SK-N-SH (cell line): ENCODE measurements around the gene GPR157. TPM values are rescaled to one million over a fixed set of nuclear protein-coding genes. Genes with fewer than 3 reads are reported as not detected.
"Not testable (repeated sequence)": the region's sequence is repeated elsewhere in the genome, so short reads cannot be mapped to it uniquely, and the experiment has no call there.

ENCODE experiments used
- CTCF ChIA-PET: fragments of 300-600, 350-600 bp; formaldehyde crosslinking; extraction: SDS; loops from one replicate; lab custom pipeline; 2021; lab: Yijun Ruan, JAX
- POLR2A ChIA-PET: fragments of 350-600 bp; sonication (Branson Sonifier 250); formaldehyde crosslinking; extraction: SDS; loops from one replicate; lab custom pipeline; 2020; ENCODE audit warnings: antibody characterized with exemption, inconsistent platforms; lab: Yijun Ruan, JAX
- DNase-seq: peaks from one replicate; pipeline ENCODE4 v3.0.0; 2012
- H2AFZ ChIP-seq: fragments of 200-600 bp; sonication (generic); 2 replicates; pipeline ENCODE4 v1.8.1; 2016; ENCODE audit warnings: antibody characterized with exemption, mild to moderate bottlenecking, low read depth
- H3F3A ChIP-seq: fragments of 200-600 bp; sonication (generic); replicated peaks from 2 replicates; pipeline ENCODE3; 2016; ENCODE audit warnings: antibody characterized with exemption, mild to moderate bottlenecking; ENCODE audit not compliant: insufficient read depth
- H3K27ac ChIP-seq, 2 experiments: fragments of 200-500 bp in 1 of 2; fragments of 200-600 bp in 1 of 2; sonication (Bioruptor generic) in 1 of 2; sonication (generic), shearing (Covaris generic) in 1 of 2; 2 replicates each; pipeline versions ENCODE4 v1.5.1 to v1.6.1; 2014 to 2016; ENCODE audit warnings: low read depth in 2 of 2, inconsistent platforms in 1 of 2, low read length in 1 of 2, mild to moderate bottlenecking in 1 of 2, mixed read lengths in 1 of 2
- H3K27me3 ChIP-seq: fragments of 200-600 bp; sonication (generic), shearing (Covaris generic); 2 replicates; pipeline ENCODE4 v1.6.1; 2016; ENCODE audit warnings: mixed run types; ENCODE audit not compliant: insufficient read depth
- H3K36me3 ChIP-seq, 2 experiments: fragments of 200-500 bp in 1 of 2; fragments of 200-600 bp in 1 of 2; sonication (Bioruptor generic) in 1 of 2; sonication (generic) in 1 of 2; replicated peaks in 1 of 2; 2 replicates each; pipeline versions ENCODE3 to v1.5.1; 2014 to 2016; ENCODE audit warnings: low read length in 1 of 2, mild to moderate bottlenecking in 1 of 2; ENCODE audit not compliant: insufficient read depth in 2 of 2, control insufficient read depth in 1 of 2
- H3K4me1 ChIP-seq, 2 experiments: fragments of 200-500 bp in 1 of 2; fragments of 200-600 bp in 1 of 2; sonication (Bioruptor generic) in 1 of 2; sonication (generic), shearing (Covaris generic) in 1 of 2; 2 replicates each; pipeline versions ENCODE4 v1.5.1 to v1.6.1; 2014 to 2016; ENCODE audit warnings: low read depth in 1 of 2, low read length in 1 of 2, mixed run types in 1 of 2; ENCODE audit not compliant: insufficient read depth in 2 of 2, control insufficient read depth in 1 of 2
- H3K4me2 ChIP-seq: fragments of 200-600 bp; sonication (generic), shearing (Covaris generic); 2 replicates; pipeline ENCODE4 v1.6.1; 2017; ENCODE audit warnings: mixed run types
- H3K4me3 ChIP-seq, 2 experiments: fragments of 200-500 bp in 1 of 2; fragments of 200-600 bp in 1 of 2; sonication (Bioruptor generic) in 1 of 2; sonication (generic), shearing (Covaris generic) in 1 of 2; 2 replicates each; pipeline versions ENCODE4 v1.5.1 to v1.8.1; 2014 to 2016; ENCODE audit warnings: low read depth in 2 of 2, inconsistent platforms in 1 of 2, low read length in 1 of 2, mild to moderate bottlenecking in 1 of 2, mixed read lengths in 1 of 2, moderate library complexity in 1 of 2
- H3K79me2 ChIP-seq: fragments of 200-600 bp; sonication (generic); 2 replicates; pipeline ENCODE4 v1.8.1; 2017; ENCODE audit warnings: mild to moderate bottlenecking; ENCODE audit not compliant: insufficient read depth
- H3K9ac ChIP-seq: fragments of 200-600 bp; sonication (generic); 2 replicates; pipeline ENCODE4 v1.6.1; 2017; ENCODE audit warnings: mixed run types
- H3K9me2 ChIP-seq: fragments of 200-600 bp; sonication (generic); 2 replicates; pipeline ENCODE4 v1.6.1; 2017; ENCODE audit warnings: mixed run types
- H3K9me3 ChIP-seq: fragments of 200-600 bp; sonication (generic); 2 replicates; pipeline ENCODE4 v1.6.1; 2017; ENCODE audit warnings: mixed run types, mild to moderate bottlenecking, moderate library complexity
- H4K20me1 ChIP-seq: fragments of 200-600 bp; sonication (generic); 2 replicates; pipeline ENCODE4 v1.6.1; 2017; ENCODE audit warnings: mild to moderate bottlenecking, mixed run types; ENCODE audit not compliant: insufficient read depth
- FOSL2 ChIP-seq: IDR thresholded peaks from 2 replicates; pipeline ENCODE4 v1.4.0; 2012; ENCODE audit warnings: low read depth, mild to moderate bottlenecking, moderate library complexity, borderline replicate concordance
- FOXJ3 ChIP-seq: sonication (generic); formaldehyde crosslinking; IDR thresholded peaks from 2 replicates; pipeline ENCODE4 v1.5.1; 2020; ENCODE audit warnings: mild to moderate bottlenecking, missing genetic modification reagents
- JUND ChIP-seq: IDR thresholded peaks from 2 replicates; pipeline ENCODE4 v1.4.0; 2012
- MXI1 ChIP-seq: IDR thresholded peaks from 2 replicates; pipeline ENCODE4 v1.6.1; 2012; ENCODE audit warnings: mild to moderate bottlenecking, low read depth, low read length, improper control_type of control experiment
- NFIC ChIP-seq: IDR thresholded peaks from 2 replicates; pipeline ENCODE4 v1.4.0; 2012; ENCODE audit warnings: borderline replicate concordance
- NRF1 ChIP-seq: IDR thresholded peaks from 2 replicates; pipeline ENCODE4 v1.6.1; 2012; ENCODE audit warnings: low read depth, mild to moderate bottlenecking, low read length
- POLR2AphosphoS5 ChIP-seq: IDR thresholded peaks from 2 replicates; pipeline ENCODE4 v1.6.1; 2012; ENCODE audit warnings: low read depth, low read length
- RAD21 ChIP-seq: IDR thresholded peaks from 2 replicates; pipeline ENCODE4 v1.6.1; 2012; ENCODE audit warnings: mild to moderate bottlenecking, low read length
- RFX5 ChIP-seq: IDR thresholded peaks from 2 replicates; pipeline ENCODE4 v1.6.1; 2012; ENCODE audit warnings: mild to moderate bottlenecking, improper control_type of control experiment, low read length
- RXRA ChIP-seq: IDR thresholded peaks from 2 replicates; pipeline ENCODE4 v1.4.0; 2012; ENCODE audit warnings: low read depth, mild to moderate bottlenecking, borderline replicate concordance
- SIN3A ChIP-seq: IDR thresholded peaks from 2 replicates; pipeline ENCODE4 v1.6.1; 2012; ENCODE audit warnings: low read depth, mild to moderate bottlenecking, low read length, moderate library complexity, borderline replicate concordance
- SMC3 ChIP-seq: IDR thresholded peaks from 2 replicates; pipeline ENCODE4 v1.6.1; 2012; ENCODE audit warnings: low read depth, low read length, improper control_type of control experiment
- TEAD4 ChIP-seq: IDR thresholded peaks from 2 replicates; pipeline ENCODE4 v1.4.0; 2012; ENCODE audit warnings: mild to moderate bottlenecking, borderline replicate concordance; ENCODE audit not compliant: insufficient read depth
- YY1 ChIP-seq: IDR thresholded peaks from 2 replicates; pipeline ENCODE4 v1.4.0; 2012; ENCODE audit warnings: low read depth, mild to moderate bottlenecking
- WGBS: methylation state at CpG from one replicate; pipeline ENCODE4 v1.1.6; 2017; ENCODE audit warnings: low lambda C conversion rate; 5-methylcytosine and 5-hydroxymethylcytosine counted together
- polyA plus RNA-seq, 3 experiments: library from polyadenylated mRNA; depleted of rRNA; stranded (reverse); fragments of >200 nt; gene quantifications; 2 replicates each; pipeline ENCODE4 v1.2.3, GENCODE V29; 2012
- TF ChIP-seq, protein P1 (sequence below): fragments of 150-350 bp; IDR thresholded peaks from 2 replicates; pipeline ENCODE4 v1.6.1; 2016; ENCODE audit warnings: mild to moderate bottlenecking, low read depth, low read length
- TF ChIP-seq, protein P2 (sequence below): IDR thresholded peaks from 2 replicates; pipeline ENCODE4 v1.4.0; 2012; ENCODE audit warnings: low read depth, borderline replicate concordance
- TF ChIP-seq, protein P3 (sequence below): IDR thresholded peaks from 2 replicates; pipeline ENCODE4; 2012
- TF ChIP-seq, protein P4 (sequence below): IDR thresholded peaks from 2 replicates; pipeline ENCODE4 v1.4.0; 2012; ENCODE audit warnings: low read depth, borderline replicate concordance
- TF ChIP-seq, protein P5 (sequence below): IDR thresholded peaks from 2 replicates; pipeline ENCODE4 v1.6.1; 2012; ENCODE audit warnings: mild to moderate bottlenecking, low read depth, low read length, moderate library complexity

GPR157 gene
- polyA plus RNA-seq, 1 of the 3 experiments (the other 2 are of a cell fraction) = 1.8 TPM

DNA sequence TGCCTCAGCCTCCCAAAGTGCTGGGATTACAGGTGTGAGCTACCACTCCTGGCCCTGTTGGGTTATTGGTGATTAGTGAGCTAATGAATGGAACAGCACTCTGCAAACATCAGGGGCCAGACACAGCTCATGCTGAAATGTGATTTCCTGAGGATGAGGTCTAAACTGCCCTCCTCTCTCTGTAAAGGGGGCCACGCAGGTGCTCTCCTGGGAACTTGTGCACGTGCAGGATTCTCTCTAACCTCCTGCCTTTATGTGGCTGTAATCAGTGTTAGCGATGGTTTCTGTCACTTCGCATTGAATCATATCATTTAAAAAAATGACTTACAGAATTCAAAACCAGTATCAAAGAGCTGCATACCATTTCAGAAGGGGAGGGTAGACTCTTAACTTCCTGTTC lies 3.6 kb downstream of the GPR157 start:
- Histone ChIP-seq H3K4me1 (peaks cover 0 to 16% of the 10 kb centered on the region in 2 experiments; a peak in 1 of 4 replicates), H3K4me2 (no peak overlapping the region), H3K36me3 (no peaks in the 10 kb centered on the region), H3K27me3 (no peaks in the 10 kb centered on the region), H2AFZ (no peak overlapping the region), H3K79me2 (peaks cover 16% of the 10 kb centered on the region; the same call in 1 of the 2 replicates), H3K9ac (no peak overlapping the region), H3K4me3 (no peak overlapping the region), H3K9me2 (no peaks in the 10 kb centered on the region), H4K20me1 (no peaks in the 10 kb centered on the region), H3F3A (peaks cover 11% of the 10 kb centered on the region), H3K27ac (no peak overlapping the region), H3K9me3 (no peaks in the 10 kb centered on the region)
- no peak for TF ChIP-seq FOSL2
- no peak for TF ChIP-seq SIN3A
- TF ChIP-seq, protein P1, sequence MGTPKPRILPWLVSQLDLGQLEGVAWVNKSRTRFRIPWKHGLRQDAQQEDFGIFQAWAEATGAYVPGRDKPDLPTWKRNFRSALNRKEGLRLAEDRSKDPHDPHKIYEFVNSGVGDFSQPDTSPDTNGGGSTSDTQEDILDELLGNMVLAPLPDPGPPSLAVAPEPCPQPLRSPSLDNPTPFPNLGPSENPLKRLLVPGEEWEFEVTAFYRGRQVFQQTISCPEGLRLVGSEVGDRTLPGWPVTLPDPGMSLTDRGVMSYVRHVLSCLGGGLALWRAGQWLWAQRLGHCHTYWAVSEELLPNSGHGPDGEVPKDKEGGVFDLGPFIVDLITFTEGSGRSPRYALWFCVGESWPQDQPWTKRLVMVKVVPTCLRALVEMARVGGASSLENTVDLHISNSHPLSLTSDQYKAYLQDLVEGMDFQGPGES = no peak
- TF ChIP-seq, protein P2, sequence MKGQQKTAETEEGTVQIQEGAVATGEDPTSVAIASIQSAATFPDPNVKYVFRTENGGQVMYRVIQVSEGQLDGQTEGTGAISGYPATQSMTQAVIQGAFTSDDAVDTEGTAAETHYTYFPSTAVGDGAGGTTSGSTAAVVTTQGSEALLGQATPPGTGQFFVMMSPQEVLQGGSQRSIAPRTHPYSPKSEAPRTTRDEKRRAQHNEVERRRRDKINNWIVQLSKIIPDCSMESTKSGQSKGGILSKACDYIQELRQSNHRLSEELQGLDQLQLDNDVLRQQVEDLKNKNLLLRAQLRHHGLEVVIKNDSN = no peak
- TF ChIP-seq POLR2AphosphoS5 = no peak
- no peak for TF ChIP-seq JUND
- TF ChIP-seq SMC3 = no peak
- TF ChIP-seq, protein P3, sequence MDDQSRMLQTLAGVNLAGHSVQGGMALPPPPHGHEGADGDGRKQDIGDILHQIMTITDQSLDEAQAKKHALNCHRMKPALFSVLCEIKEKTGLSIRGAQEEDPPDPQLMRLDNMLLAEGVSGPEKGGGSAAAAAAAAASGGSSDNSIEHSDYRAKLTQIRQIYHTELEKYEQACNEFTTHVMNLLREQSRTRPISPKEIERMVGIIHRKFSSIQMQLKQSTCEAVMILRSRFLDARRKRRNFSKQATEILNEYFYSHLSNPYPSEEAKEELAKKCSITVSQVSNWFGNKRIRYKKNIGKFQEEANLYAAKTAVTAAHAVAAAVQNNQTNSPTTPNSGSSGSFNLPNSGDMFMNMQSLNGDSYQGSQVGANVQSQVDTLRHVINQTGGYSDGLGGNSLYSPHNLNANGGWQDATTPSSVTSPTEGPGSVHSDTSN = no peak
- no peak for TF ChIP-seq RXRA
- TF ChIP-seq, protein P4, sequence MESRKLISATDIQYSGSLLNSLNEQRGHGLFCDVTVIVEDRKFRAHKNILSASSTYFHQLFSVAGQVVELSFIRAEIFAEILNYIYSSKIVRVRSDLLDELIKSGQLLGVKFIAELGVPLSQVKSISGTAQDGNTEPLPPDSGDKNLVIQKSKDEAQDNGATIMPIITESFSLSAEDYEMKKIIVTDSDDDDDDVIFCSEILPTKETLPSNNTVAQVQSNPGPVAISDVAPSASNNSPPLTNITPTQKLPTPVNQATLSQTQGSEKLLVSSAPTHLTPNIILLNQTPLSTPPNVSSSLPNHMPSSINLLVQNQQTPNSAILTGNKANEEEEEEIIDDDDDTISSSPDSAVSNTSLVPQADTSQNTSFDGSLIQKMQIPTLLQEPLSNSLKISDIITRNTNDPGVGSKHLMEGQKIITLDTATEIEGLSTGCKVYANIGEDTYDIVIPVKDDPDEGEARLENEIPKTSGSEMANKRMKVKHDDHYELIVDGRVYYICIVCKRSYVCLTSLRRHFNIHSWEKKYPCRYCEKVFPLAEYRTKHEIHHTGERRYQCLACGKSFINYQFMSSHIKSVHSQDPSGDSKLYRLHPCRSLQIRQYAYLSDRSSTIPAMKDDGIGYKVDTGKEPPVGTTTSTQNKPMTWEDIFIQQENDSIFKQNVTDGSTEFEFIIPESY = no peak
- TF ChIP-seq MXI1 = no peak
- TF ChIP-seq RAD21 = no peak
- TF ChIP-seq, protein P5, sequence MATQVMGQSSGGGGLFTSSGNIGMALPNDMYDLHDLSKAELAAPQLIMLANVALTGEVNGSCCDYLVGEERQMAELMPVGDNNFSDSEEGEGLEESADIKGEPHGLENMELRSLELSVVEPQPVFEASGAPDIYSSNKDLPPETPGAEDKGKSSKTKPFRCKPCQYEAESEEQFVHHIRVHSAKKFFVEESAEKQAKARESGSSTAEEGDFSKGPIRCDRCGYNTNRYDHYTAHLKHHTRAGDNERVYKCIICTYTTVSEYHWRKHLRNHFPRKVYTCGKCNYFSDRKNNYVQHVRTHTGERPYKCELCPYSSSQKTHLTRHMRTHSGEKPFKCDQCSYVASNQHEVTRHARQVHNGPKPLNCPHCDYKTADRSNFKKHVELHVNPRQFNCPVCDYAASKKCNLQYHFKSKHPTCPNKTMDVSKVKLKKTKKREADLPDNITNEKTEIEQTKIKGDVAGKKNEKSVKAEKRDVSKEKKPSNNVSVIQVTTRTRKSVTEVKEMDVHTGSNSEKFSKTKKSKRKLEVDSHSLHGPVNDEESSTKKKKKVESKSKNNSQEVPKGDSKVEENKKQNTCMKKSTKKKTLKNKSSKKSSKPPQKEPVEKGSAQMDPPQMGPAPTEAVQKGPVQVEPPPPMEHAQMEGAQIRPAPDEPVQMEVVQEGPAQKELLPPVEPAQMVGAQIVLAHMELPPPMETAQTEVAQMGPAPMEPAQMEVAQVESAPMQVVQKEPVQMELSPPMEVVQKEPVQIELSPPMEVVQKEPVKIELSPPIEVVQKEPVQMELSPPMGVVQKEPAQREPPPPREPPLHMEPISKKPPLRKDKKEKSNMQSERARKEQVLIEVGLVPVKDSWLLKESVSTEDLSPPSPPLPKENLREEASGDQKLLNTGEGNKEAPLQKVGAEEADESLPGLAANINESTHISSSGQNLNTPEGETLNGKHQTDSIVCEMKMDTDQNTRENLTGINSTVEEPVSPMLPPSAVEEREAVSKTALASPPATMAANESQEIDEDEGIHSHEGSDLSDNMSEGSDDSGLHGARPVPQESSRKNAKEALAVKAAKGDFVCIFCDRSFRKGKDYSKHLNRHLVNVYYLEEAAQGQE = no peak
- TF ChIP-seq FOXJ3 (CRISPR knock-in tag) = no peak
- no peak for TF ChIP-seq NFIC
- TF ChIP-seq RFX5 = no peak
- no peak for TF ChIP-seq YY1
- TF ChIP-seq NRF1 = no peak
- no peak for TF ChIP-seq TEAD4
- ChIA-PET POLR2A (no interaction called here), CTCF (interaction anchor here (1.6 to 6.0 kb wide), 3 partner anchors 14 to 72 kb away, joined by 3 to 36 read pairs (median 5); no protein-coding TSS in a partner anchor)
- DNase-seq = no peak
- 91% methylated on average over 4 of the region's 4 CpGs for whole genome bisulfite sequencing

DNA sequence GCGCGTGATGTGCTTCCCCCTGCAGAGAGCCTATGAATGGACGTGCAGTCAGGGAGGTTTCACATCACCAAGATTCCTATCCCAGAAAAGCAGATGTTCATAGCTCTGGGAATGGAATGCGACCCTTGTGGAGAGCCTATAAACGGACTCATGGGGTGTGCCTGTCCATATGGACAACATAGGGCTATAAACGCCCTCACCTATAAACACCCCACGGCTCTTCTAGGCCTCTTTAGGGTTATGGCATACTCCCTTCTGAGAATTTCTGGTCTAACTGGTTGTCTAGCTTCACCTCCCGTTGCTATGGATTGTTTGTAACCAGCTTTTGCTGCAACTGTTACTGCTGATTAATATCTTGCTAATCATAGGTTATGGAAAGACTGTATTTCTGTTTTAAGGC lies 4.5 kb downstream of the GPR157 start:
- H3K4me2 ChIP-seq, H3K27ac ChIP-seq, POLR2A ChIA-PET, H2AFZ ChIP-seq, H3K9me3 ChIP-seq, H4K20me1 ChIP-seq, H3K4me3 ChIP-seq, H3K36me3 ChIP-seq, DNase-seq, H3F3A ChIP-seq, H3K9me2 ChIP-seq, H3K9ac ChIP-seq, H3K27me3 ChIP-seq: not testable (repeated sequence)
- peaks cover 16% of the 10 kb centered on the region; the same call in 1 of the 2 replicates for H3K79me2 ChIP-seq
- WGBS = 94% methylated on average over 7 of the region's 8 CpGs
- peaks cover 0 to 14% of the 10 kb centered on the region in 2 experiments; a peak in 1 of 4 replicates for H3K4me1 ChIP-seq
- CTCF ChIA-PET = interaction anchor here (1.6 to 6.0 kb wide), 3 partner anchors 13 to 73 kb away, joined by 3 to 36 read pairs (median 5); no protein-coding TSS in a partner anchor
